ENCODE results near the gene RBBP9.
"Not testable (repeated sequence)": the region's sequence is repeated elsewhere in the genome, so short reads cannot be mapped to it uniquely, and the experiment has no call there.

The RBBP9 gene

DNA sequence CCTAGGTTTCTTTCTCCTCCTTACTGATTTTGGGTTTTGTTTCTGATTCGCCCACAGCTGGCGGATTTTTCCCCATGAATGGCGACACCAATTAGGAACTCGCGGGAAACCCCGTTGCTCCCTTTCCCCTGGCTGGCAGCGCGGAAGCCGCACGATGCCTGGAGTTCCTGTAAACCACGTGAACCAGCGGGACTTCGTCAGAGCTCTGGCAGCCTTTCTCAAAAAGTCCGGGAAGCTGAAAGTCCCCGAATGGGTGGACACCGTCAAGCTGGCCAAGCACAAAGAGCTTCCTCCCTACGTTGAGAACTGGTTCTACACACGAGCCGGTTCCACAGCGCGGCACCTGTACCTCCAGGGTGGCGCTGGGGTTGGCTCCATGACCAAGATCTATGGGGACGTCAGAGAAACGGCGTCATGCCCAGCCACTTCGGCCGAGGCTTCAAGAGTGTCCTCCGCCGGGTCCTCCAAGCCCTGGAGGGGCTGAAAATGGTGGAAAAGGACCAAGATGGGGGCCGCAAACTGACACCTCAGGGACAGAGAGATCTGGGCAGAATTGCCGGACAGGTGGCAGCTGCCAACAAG, 7.5 kb upstream of the RBBP9 start:
- ATAC-seq, result no peak

GRCh38 chr20:18501672-18502071, 4.6 kb upstream of the RBBP9 start:
- ATAC-seq, result not testable (repeated sequence)

GRCh38 chr20:18497603-18498002, 578 bp upstream of the RBBP9 start:
- ATAC-seq, result no peak

DNA sequence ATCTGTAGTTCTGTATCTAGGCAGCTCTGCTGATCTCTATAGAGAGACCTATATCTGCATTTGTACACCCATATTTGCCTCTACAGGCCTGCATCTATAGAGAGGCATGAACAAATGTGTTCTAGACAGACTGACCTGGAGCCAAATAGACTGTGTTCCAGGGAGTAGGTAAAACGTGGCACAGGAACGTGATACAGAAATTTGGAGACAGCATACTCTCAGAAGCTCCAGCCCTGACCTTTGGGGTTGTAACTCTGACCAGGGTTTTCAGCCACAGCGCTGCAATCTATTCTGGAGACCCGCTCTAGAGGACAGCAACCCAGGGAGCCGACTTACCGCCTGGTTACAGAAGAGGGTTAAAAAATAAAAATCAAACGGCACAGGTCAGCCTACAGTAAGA, 983 bp downstream of the RBBP9 start:
- ATAC-seq, result no peak

GRCh38 chr20:18488301-18488700, 8.7 kb downstream of the RBBP9 start:
- no peak for ATAC-seq

DNA sequence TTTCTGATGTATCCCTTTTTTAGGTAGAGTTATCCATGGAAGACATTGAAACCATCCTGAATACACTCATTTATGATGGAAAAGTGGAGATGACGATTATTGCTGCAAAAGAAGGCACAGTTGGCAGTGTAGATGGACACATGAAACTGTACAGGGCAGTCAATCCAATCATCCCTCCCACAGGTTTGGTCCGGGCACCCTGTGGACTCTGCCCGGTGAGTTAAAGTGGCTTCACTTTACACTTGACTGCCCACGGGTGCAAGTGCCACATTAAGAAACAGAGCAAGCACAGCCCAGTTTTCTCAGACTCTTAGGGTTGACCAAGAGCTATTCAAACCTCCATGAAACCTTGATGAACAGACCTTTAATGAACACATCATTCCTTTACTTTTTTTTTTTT, 15.4 kb downstream of the RBBP9 start:
- ATAC-seq, result no peak

GRCh38 chr20:18477821-18478220, 19.2 kb downstream of the RBBP9 start:
- no peak for ATAC-seq

- no peak for ATAC-seq
Observed at GRCh38 chr20:18477218-18477617, 19.8 kb downstream of the RBBP9 start.

- peak; percentile 99 for ATAC-seq
Observed at GRCh38 chr20:18466894-18467730, 29.9 kb downstream of the RBBP9 start, which contains the start of the genes DZANK1 and POLR3F. Gene DZANK1 (minus strand): TSS chr20:18467030. CDS start chr20:18465358, 1,672 bp downstream. Gene POLR3F (plus strand): TSS chr20:18467390. CDS start chr20:18467507, 117 bp downstream.

- ATAC-seq, result peak; percentile 9 to 15
Observed at GRCh38 chr20:18466574-18466893, 30.5 kb downstream of the RBBP9 start.

DNA sequence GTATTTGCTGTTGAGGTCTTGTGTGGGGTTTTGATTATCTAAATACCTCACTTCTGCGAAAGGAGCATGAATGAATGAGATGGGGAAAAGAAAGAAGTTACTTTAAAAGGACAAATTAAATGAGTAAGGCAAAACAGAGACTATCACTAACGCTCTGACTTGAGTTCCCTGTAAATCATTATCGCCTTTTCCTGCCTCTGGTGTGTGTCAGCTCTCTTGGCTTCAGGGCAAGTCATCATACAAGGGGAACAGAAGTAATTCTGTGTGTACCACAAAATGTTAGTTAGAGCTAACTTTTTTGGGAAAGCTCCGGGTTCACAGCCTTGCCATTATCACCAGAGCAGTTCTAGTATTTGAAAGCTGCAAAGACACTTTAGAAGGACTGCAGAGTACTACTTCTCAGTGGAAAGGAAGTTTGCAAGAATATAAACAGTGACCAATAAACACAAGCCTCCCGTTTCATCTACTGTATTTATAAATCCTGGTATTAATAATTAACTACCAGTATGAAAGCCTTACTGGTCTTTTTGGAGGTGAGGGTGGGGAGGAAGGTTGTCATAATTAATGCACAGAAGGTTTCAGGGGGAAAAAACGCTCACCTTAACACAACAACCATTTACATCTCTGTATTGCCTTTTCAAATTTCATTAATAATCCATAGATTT, 31.4 kb downstream of the RBBP9 start:
- no peak for ATAC-seq

GRCh38 chr20:18456600-18456999, 40.4 kb downstream of the RBBP9 start:
- ATAC-seq, result no peak

GRCh38 chr20:18443886-18444285, 53.1 kb downstream of the RBBP9 start:
- no peak for ATAC-seq

DNA sequence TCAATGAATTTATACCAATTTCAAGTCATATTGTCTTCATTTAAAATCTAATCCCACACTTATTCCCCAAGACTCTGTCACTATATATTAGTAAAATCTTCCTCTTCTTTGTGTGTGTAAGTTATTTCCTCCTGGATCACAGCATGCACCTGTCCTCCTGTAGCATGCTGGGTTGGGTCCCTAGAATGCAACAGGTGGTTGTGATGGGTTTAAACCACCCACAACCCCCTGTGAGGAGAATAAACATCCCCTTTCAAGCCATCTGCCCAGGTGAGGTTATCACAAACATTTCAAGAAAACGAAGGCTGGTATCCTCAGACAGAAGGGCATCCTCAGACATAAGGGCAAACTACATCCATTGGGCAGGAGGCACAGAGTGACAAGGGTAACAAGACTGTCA, 56.6 kb downstream of the RBBP9 start:
- ATAC-seq, result no peak

GRCh38 chr20:18436847-18437246, 60.2 kb downstream of the RBBP9 start:
- ATAC-seq, result no peak

Data from activated CD4-positive, CD25-positive, alpha-beta regulatory T cell treated with anti-CD3 and anti-CD28 coated beads, Interleukin-2, amount 50 U/mL, for 24 hours (primary cell).